SH-SY5Y (cell line): ENCODE data around the gene EEPD1.

ENCODE experiments used
- GATA2 ChIP-seq: IDR thresholded peaks from 2 replicates; pipeline ENCODE4 v1.6.1; 2011; ENCODE audit warnings: mild to moderate bottlenecking, low read depth, low read length
- GATA3 ChIP-seq: IDR thresholded peaks from 2 replicates; pipeline ENCODE4 v1.6.1; 2011; ENCODE audit warnings: low read depth, mild to moderate bottlenecking, low read length, moderate library complexity

GRCh38 chr7:36285276-36285675 is 132.2 kb downstream of the EEPD1 start:
- TF ChIP-seq GATA3: no peak
- TF ChIP-seq GATA2: no peak
